Loucy (cell line): ENCODE data around the gene ZCCHC2.

Source experiments
- H2AFZ ChIP-seq: fragments of 200-600 bp; sonication (generic); 2 replicates; pipeline ENCODE4 v1.6.0; 2016; ENCODE audit warnings: antibody characterized with exemption, mild to moderate bottlenecking, low read length, moderate library complexity
- H3F3A ChIP-seq: fragments of 200-600 bp; 2 replicates; pipeline ENCODE4 v1.6.0; 2016; ENCODE audit warnings: antibody characterized with exemption, low read depth, mild to moderate bottlenecking
- H3K27me3 ChIP-seq: fragments of 200-600 bp; sonication (generic); 2 replicates; pipeline ENCODE4 v1.6.1; 2014; ENCODE audit warnings: low read length, mild to moderate bottlenecking; ENCODE audit not compliant: insufficient read depth, poor library complexity, severe bottlenecking
- H3K36me3 ChIP-seq: fragments of 200-600 bp; sonication (generic); 2 replicates; pipeline ENCODE4 v1.6.1; 2016; ENCODE audit warnings: low read length; ENCODE audit not compliant: insufficient read depth
- H3K4me1 ChIP-seq: fragments of 200-600 bp; sonication (generic); 2 replicates; pipeline ENCODE4 v1.5.1; 2014; ENCODE audit warnings: low read length, mild to moderate bottlenecking; ENCODE audit not compliant: insufficient read depth, poor library complexity, severe bottlenecking
- H3K4me2 ChIP-seq: fragments of 200-600 bp; sonication (generic); 2 replicates; pipeline ENCODE4 v1.6.0; 2014; ENCODE audit warnings: antibody characterized with exemption, low read length, low read depth, mild to moderate bottlenecking; ENCODE audit not compliant: poor library complexity, severe bottlenecking
- H3K4me3 ChIP-seq: fragments of 200-600 bp; sonication (generic); 2 replicates; pipeline ENCODE4 v1.5.1; 2014; ENCODE audit warnings: low read length, mild to moderate bottlenecking, mixed read lengths; ENCODE audit not compliant: poor library complexity, severe bottlenecking
- H3K79me2 ChIP-seq: fragments of 200-600 bp; sonication (generic); 2 replicates; pipeline ENCODE4 v1.6.1; 2014; ENCODE audit warnings: low read length; ENCODE audit not compliant: insufficient read depth
- H3K9ac ChIP-seq: fragments of 200-600 bp; sonication (generic); 2 replicates; pipeline ENCODE4 v1.6.0; 2014; ENCODE audit warnings: mild to moderate bottlenecking, low read depth, low read length, moderate library complexity; ENCODE audit not compliant: poor library complexity, severe bottlenecking
- H3K9me2 ChIP-seq: fragments of 200-600 bp; sonication (generic); replicated peaks from 2 replicates; pipeline ENCODE4 v1.6.1; 2016; ENCODE audit warnings: low read depth, low read length, mixed read lengths
- H3K9me3 ChIP-seq: fragments of 200-600 bp; sonication (generic); 2 replicates; pipeline ENCODE4 v1.6.1; 2014; ENCODE audit warnings: mild to moderate bottlenecking, antibody characterized with exemption, low read length, low read depth; ENCODE audit not compliant: insufficient read depth
- H4K20me1 ChIP-seq: fragments of 200-600 bp; sonication (generic); 2 replicates; pipeline ENCODE4 v1.6.0; 2014; ENCODE audit warnings: antibody characterized with exemption, low read length, mild to moderate bottlenecking; ENCODE audit not compliant: insufficient read depth, poor library complexity, severe bottlenecking
- EZH2phosphoT487 ChIP-seq: fragments of 200-600 bp; IDR thresholded peaks from 2 replicates; pipeline ENCODE4 v1.6.1; 2018; ENCODE audit warnings: antibody characterized with exemption, mild to moderate bottlenecking, moderate library complexity, borderline replicate concordance
- TF ChIP-seq, protein P1 (sequence below): fragments of 200-600 bp; sonication (generic); conservative IDR thresholded peaks from 2 replicates; pipeline ENCODE4 v1.5.1; 2014; ENCODE audit warnings: mild to moderate bottlenecking, antibody characterized with exemption, low read length

The ZCCHC2 gene

DNA sequence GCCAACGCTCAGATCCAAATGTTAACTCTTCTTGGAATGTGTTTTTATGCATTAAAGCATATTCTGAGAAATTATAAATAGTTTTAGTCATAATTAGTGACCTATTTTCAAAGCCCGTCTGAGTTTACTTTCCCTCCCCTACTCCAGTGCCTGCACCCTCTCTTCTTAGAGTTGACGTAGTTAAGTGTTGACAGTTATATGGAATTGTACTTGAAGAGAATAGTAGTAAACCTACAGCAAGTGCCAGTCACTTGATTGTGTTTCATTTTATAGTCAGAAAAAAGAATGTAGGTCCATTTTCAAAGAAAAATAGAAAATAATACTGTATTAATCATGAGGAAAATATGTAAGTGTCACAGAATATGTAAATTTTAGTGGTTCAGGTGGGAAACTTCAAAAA is 41.2 kb downstream of the ZCCHC2 start:
- Histone ChIP-seq H2AFZ (no peak overlapping the region), H3K4me2 (no peak overlapping the region), H3K36me3 (peaks cover 71% of the 10 kb centered on the region)

DNA sequence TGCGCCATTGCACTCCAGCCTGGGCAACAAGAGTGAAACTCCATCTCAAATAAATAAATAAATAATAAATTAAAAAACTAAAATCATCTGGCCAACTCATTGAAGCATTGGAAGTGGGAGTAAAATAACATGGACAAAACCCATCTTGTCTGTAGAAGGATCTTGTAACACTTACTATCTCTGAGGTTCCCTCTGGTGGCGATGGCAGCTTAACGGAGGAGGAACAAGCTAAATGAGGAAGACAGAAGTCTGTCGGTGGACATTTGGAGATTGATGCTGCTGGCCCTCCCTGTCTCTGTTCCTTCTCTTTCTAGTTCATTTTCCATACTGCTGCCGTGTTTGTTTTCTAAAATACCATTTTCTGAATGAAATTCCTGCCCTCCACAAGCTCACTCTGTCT is 43.4 kb downstream of the ZCCHC2 start:
- Histone ChIP-seq H3K4me3 (no peak overlapping the region), H3K27me3 (no peaks in the 10 kb centered on the region), H3K9me2 (no peaks in the 10 kb centered on the region), H3K79me2 (no peaks in the 10 kb centered on the region), H3K9me3 (0 out of 2 replicates have a peak, but pooled peaks cover 3% of the 10 kb centered on the region), H3K9ac (no peak overlapping the region), H3K4me1 (no peaks in the 10 kb centered on the region), H2AFZ (no peak overlapping the region), H3K36me3 (peaks cover 65% of the 10 kb centered on the region), H4K20me1 (no peaks in the 10 kb centered on the region), H3F3A (no peaks in the 10 kb centered on the region), H3K4me2 (no peak overlapping the region)
- no peak for TF ChIP-seq EZH2phosphoT487

More for the DNA sequence above, 41.2 kb downstream of the ZCCHC2 start:
- Histone ChIP-seq H3K27me3 (no peaks in the 10 kb centered on the region), H3K4me1 (no peaks in the 10 kb centered on the region), H4K20me1 (no peaks in the 10 kb centered on the region), H3K9me3 (no peaks in the 10 kb centered on the region), H3K9me2 (no peaks in the 10 kb centered on the region), H3K79me2 (no peaks in the 10 kb centered on the region), H3F3A (no peaks in the 10 kb centered on the region), H3K9ac (no peak overlapping the region), H3K4me3 (no peak overlapping the region)
- no peak for TF ChIP-seq EZH2phosphoT487
- TF ChIP-seq, protein P1, sequence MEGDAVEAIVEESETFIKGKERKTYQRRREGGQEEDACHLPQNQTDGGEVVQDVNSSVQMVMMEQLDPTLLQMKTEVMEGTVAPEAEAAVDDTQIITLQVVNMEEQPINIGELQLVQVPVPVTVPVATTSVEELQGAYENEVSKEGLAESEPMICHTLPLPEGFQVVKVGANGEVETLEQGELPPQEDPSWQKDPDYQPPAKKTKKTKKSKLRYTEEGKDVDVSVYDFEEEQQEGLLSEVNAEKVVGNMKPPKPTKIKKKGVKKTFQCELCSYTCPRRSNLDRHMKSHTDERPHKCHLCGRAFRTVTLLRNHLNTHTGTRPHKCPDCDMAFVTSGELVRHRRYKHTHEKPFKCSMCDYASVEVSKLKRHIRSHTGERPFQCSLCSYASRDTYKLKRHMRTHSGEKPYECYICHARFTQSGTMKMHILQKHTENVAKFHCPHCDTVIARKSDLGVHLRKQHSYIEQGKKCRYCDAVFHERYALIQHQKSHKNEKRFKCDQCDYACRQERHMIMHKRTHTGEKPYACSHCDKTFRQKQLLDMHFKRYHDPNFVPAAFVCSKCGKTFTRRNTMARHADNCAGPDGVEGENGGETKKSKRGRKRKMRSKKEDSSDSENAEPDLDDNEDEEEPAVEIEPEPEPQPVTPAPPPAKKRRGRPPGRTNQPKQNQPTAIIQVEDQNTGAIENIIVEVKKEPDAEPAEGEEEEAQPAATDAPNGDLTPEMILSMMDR, result no peak

DNA sequence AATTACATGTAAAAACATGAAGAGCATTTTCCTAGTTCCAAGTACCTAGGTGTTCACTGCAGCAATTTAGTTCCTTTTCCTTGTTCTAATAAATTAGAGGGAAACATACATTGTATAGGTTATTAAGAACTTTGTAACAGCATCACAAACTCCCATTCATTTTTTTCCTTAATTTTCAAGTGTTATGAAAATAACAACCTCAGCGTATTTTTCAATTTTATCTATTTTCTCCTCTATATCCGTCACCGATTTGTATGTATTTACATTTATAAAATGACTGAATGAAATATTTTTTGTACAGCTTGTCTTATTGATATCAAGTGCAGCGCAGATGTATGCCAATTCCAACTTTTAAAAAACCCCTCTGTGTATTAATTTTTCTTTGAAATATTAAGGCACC is 44.0 kb downstream of the ZCCHC2 start:
- H3K4me3 ChIP-seq, result no peak overlapping the region
- 0 out of 2 replicates have a peak, but pooled peaks cover 3% of the 10 kb centered on the region for H3K9me3 ChIP-seq
- H3K4me2 ChIP-seq, result no peak overlapping the region
- H3K36me3 ChIP-seq, result peaks cover 65% of the 10 kb centered on the region
- no peak overlapping the region for H3K9ac ChIP-seq
- H2AFZ ChIP-seq, result no peak overlapping the region
- TF ChIP-seq, protein P1, result no peak
- TF ChIP-seq EZH2phosphoT487, result no peak
- H3F3A ChIP-seq, result no peaks in the 10 kb centered on the region
- H3K27me3 ChIP-seq, result no peaks in the 10 kb centered on the region
- H3K79me2 ChIP-seq, result no peaks in the 10 kb centered on the region
- H3K4me1 ChIP-seq, result no peaks in the 10 kb centered on the region
- H3K9me2 ChIP-seq, result no peaks in the 10 kb centered on the region
- no peaks in the 10 kb centered on the region for H4K20me1 ChIP-seq

DNA sequence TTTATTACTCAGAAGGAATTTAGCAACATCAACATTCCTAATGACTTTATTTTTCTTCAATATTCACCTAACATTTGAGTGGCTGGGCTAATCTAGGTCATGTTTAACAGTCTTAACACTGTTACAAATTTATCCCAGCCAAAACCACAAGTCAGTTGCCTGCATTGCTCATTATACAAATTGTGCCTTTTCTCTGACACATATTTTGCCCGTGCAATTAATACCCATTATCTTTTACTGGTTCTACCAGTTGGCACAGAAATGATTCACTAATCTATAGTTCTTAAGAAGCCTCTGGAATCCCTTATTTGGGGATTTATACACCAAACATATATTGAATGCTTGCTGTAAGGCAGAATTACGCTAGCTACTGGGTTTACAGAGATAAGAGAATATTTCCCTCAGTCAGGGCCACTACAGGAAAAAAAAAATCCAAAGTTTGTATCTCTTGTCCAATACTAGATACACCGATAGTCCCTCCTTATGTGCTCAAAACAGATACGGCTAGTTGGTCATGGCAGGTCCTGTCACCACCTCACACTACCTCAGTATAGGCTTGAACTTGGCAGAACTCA is 46.3 kb downstream of the ZCCHC2 start:
- Histone ChIP-seq H3K79me2 (no peaks in the 10 kb centered on the region), H4K20me1 (no peaks in the 10 kb centered on the region), H3K4me3 (no peak overlapping the region), H3F3A (no peaks in the 10 kb centered on the region), H3K27me3 (no peaks in the 10 kb centered on the region), H3K9ac (no peak overlapping the region), H3K9me3 (0 out of 2 replicates have a peak, but pooled peaks cover 3% of the 10 kb centered on the region), H3K4me1 (no peaks in the 10 kb centered on the region), H3K4me2 (no peak overlapping the region), H3K36me3 (peaks cover 60% of the 10 kb centered on the region), H2AFZ (no peak overlapping the region), H3K9me2 (no peaks in the 10 kb centered on the region)
- TF ChIP-seq, protein P1, result no peak
- TF ChIP-seq EZH2phosphoT487, result no peak
